ENCODE data around the gene MAN2B2.

Gene MAN2B2

DNA sequence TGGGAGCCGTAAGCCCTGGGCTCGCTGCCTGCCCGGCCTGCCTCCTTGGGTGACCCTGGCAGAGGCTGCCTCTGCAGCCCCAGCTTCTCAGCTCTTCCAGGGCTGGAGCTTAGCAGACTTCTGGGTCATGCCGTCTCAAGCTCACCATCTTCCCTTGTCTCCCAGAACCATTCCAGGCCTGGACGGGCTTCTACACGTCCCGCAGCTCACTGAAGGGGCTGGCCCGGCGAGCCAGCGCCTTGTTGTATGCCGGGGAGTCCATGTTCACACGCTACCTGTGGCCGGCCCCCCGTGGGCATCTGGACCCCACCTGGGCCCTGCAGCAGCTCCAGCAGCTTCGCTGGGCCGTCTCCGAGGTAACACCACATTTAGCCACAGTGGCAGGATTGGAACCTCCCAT is 22.0 kb downstream of the MAN2B2 start:
- DNase-seq = no peak

GRCh38 chr4:6598127-6598526 is 23.1 kb downstream of the MAN2B2 start:
- no peak for DNase-seq

DNA sequence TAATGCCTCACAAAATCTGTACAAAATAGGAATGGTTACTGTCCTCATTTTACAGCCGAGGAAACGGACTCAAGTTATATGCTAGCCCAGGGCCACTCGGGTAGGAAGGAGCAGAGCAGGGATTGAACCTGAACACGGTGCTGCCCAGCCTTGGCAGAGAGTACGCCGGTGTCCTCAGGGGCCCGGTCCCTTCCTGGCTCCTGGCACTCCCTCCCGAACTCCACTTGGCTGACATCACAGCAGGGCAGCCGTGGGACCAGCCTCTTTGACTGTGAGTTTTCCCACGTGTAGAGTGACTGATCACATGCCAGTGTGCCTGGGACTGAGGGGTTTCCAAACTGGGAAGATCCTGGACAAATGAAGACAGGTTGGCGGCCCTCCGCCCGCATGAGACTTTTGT is 23.7 kb downstream of the MAN2B2 start:
- no peak for DNase-seq

GRCh38 chr4:6601661-6602250 is 26.8 kb downstream of the MAN2B2 start:
- no peak for DNase-seq

- DNase-seq = no peak
These were observed 27.3 kb downstream of the MAN2B2 start for GRCh38 chr4:6602289-6602688.

DNA sequence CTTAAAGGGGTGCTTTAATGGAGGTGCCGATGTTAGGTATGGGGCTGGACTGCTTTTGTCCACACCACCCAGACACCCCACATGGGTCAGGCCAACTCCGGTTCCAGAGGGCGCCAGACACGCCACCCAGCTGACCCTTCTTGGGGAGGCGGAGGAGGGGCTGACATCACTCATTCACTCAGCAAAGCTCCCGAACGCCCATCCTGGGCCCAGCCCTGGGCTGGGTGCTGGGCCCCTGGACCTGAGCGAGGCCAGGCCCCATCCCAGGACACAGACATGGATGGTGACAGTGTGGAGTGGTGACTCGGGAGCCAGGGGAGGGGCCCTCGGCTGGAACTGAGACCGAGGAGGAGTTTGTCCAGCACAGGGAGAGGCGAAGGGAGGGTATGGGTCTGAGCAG is 28.1 kb downstream of the MAN2B2 start:
- DNase-seq = no peak

GRCh38 chr4:6605114-6605513 is 30.1 kb downstream of the MAN2B2 start:
- no peak for DNase-seq

DNA sequence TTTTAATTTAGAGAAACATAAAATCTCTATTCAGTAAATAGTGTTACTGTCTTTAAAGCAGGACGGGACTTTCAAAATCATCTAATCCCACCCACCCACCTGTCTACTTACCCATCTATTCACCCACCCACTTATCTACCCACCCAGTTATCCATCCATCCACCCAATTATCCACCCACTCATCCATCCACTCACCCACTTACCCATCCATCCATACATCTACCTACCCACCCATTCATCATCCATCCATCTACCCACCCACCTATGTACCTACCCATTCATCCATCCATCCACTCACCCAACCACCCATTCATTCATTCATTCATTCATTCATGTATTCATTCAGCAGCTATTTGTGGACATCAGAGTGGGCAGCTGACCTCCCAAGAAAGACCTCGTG is 30.6 kb downstream of the MAN2B2 start:
- DNase-seq = no peak

- no peak for DNase-seq
These were observed 31.7 kb downstream of the MAN2B2 start for GRCh38 chr4:6606465-6607235.

DNA sequence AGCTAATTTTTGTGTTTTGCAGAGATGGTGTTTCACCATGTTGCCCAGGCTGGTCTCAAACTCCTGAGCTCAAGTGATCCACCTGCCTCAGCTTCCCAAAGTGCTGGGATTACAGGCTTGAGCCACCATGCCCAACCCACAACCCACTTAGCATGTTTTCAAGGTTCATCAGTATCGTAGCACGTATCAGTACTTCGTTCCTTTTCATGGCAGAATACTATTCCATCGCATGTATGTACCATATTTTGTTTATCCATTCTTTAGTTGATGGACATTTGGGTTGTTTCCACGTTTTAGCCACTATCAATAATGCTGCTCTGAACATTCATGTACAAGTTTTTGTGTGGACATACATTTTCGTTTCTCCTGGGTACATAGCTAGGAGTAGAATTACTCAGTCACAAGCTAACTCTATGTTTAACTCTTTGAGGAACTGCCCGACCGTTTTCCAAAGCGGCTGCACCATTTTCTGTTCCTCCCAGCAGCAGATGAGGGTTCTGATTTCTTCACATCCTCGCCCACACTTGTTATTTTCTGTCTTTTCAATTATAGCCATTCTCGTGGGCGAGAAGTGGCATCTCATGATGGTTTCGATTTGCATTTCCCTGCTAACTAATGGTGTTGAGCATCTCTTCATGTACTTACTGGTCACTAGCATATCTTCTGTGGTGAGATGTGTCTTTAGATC is 32.5 kb downstream of the MAN2B2 start:
- no peak for DNase-seq

GRCh38 chr4:6608758-6609414 is 33.9 kb downstream of the MAN2B2 start:
- no peak for DNase-seq

- DNase-seq = no peak
These were observed 34.6 kb downstream of the MAN2B2 start for GRCh38 chr4:6609415-6610079.

DNA sequence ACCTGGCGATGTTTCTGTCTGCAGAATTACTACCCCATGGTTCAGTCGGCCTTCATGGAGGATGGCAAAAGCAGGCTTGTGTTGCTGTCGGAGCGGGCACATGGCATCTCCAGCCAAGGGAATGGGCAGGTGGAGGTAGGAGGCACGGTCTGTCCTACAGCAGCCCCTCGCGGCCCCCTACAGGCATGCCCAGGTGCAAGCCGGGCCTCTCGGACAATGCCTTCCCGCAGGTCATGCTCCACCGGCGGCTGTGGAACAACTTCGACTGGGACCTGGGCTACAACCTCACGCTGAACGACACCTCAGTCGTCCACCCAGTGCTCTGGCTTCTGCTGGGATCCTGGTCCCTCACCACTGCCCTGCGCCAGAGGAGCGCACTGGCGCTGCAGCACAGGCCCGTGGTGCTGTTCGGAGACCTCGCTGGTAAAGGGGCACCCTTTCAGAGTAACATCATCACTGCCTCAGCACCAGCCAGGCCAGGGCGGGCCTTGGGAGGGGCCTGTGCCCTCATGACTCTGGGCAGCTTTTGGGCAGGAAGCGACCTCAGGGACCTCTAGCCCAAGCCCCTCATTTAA is 36.0 kb downstream of the MAN2B2 start:
- DNase-seq = no peak

DNA sequence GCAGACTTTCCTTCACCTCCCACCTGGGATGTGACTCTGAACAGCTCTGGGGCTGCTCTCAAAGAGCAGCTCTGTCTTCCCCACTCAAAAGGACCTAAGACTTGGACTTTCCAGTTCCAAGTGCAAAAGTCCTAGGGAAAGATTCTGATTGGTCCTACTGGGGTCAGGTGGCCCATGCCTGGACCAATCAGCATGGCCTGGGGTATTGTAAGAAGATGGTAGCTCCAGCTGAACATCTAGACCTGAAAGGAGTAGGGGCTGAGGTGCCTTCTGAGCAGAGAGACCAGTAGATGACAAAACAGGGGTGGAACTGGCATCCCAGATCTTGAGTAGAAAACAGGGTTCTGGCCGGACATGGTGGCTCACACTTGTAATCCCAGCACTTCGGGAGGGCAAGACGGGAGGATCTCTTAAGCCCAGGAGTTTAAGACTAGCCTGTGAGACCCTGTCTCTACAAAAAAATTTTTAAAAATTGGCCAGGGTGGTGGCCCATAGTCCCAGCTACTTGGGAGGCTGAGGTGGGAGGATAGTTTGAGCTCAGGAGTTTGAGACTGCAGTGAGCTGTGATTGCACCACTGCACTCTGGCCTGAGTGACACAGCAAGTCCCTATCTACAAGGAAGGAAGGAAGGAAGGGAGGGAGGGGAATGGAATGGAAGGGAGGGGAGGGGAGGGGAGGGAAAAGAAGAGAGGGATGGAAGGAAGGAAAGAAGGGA is 38.1 kb downstream of the MAN2B2 start:
- no peak for DNase-seq

GRCh38 chr4:6613676-6614651 is 39.0 kb downstream of the MAN2B2 start:
- DNase-seq = no peak

- DNase-seq = no peak
These were observed 39.8 kb downstream of the MAN2B2 start for GRCh38 chr4:6614701-6615230.

GRCh38 chr4:6616087-6616995 is 41.4 kb downstream of the MAN2B2 start:
- no peak for DNase-seq

GRCh38 chr4:6617246-6617645 is 42.3 kb downstream of the MAN2B2 start:
- DNase-seq = no peak

DNA sequence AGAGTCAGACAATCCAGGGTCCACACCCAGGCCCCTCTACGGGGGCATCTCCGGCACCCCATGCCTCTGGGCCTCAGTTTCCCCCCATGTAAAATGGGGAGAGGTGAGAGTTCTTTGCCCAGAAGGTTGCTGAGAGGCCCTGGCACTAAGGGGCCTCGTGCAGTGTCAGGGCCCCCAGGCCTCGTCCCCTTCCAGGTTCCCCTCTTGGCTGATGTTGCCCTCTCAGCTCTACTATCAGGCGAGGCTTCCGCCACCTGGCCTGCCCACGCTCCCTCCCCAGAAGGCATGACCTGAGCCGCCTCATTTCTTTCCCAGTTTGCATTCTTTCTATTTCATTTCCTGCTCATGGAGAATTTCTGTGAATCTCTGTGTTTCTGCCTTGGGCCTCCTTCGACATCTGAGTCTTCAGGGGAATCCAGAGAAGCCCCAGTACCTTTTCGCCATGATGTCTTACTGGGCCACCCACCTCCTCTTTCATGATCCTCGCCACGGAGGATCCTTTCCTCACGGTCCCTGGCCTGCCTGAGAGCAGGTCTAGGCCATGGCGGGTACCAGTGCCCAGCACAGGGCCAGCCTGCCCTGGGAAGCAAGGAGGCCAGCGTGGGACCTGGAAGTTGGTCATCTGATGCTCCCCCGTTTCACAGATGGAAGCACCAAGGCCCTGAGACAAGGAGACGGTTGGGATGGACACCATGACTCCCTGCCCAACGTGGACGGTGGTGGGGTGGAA is 43.6 kb downstream of the MAN2B2 start:
- no peak for DNase-seq
